HEK293T (cell line): Measurements from ENCODE around the gene RAB22A.

Experiments
- FOXM1 ChIP-seq: fragments of 450-650 bp; IDR thresholded peaks from 2 replicates; pipeline ENCODE4 v1.6.1; 2017; ENCODE audit warnings: mild to moderate bottlenecking, borderline replicate concordance
- NFRKB ChIP-seq: fragments of 450-650 bp; IDR thresholded peaks from 2 replicates; pipeline ENCODE4 v1.6.1; 2016; ENCODE audit warnings: mild to moderate bottlenecking, moderate library complexity
- SP1 ChIP-seq: fragments of 450-650 bp; IDR thresholded peaks from 2 replicates; pipeline ENCODE4 v1.6.1; 2017
- TF ChIP-seq, protein P1 (sequence below): fragments of 450-650 bp; IDR thresholded peaks from 2 replicates; pipeline ENCODE4 v1.6.1; 2016

DNA sequence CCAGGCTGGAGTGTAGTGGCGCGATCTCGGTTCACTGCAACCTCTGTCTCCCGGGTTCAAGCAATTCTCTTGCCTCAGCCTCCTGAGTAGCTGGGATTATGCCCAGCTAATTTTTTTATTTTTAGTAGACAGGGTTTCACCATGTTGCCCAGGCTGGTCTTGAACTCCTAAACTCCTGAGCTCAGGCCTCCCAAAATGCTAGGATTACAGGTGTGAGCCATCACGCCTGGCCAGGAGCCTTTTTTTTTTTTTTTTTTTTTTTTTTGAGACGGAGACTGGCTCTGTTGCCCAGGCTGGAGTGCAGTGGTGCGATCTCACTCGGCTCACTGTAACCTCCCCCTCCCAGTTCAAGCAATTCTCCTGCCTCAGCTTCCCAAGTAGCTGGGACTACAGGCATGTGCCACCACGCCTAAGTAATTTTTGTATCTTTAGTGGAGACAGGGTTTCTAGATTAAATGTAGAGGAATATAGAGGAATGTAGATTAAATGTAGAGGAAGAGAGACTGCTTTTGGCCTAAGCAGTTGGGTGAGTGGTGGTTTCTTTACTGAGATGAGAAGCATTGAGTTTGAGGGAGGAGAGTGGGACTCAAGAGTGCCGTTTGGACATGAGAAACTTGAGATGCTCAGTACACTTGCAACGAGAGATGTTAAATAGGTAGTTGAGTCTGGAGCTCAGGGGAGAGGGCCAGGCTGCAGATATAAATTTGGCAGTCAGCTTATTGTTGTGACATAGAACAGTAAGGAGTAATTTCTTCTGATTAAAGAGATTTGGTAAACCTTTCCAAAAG is 96.2 kb downstream of the RAB22A start:
- TF ChIP-seq FOXM1 (no peak), SP1 (no peak), NFRKB (no peak)
- TF ChIP-seq, protein P1, sequence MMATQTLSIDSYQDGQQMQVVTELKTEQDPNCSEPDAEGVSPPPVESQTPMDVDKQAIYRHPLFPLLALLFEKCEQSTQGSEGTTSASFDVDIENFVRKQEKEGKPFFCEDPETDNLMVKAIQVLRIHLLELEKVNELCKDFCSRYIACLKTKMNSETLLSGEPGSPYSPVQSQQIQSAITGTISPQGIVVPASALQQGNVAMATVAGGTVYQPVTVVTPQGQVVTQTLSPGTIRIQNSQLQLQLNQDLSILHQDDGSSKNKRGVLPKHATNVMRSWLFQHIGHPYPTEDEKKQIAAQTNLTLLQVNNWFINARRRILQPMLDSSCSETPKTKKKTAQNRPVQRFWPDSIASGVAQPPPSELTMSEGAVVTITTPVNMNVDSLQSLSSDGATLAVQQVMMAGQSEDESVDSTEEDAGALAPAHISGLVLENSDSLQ = no peak
